Cardiac muscle cell (in vitro differentiated cells and primary cell): Measurements from ENCODE around the gene RNGTT. TPM values are rescaled to one million over a fixed set of nuclear protein-coding genes. Genes with fewer than 3 reads are reported as not detected.
"Not testable (repeated sequence)": the region's sequence is repeated elsewhere in the genome, so short reads cannot be mapped to it uniquely, and the experiment has no call there.

Experiments
- DNase-seq, 2 donors: peaks; one replicate each; pipeline versions ENCODE4 v3.0.0 to v3.0.0-alpha.2; 2010 to 2017; ENCODE audit warnings: low read depth in 1 of 2, low spot score in 1 of 2
- H3K27ac ChIP-seq: fragments of 200-600 bp; sonication (generic); 2 replicates; pipeline ENCODE4 v1.5.1; 2016
- H3K27me3 ChIP-seq: fragments of 200-600 bp; sonication (generic); 2 replicates; pipeline ENCODE4 v1.6.0; 2016; ENCODE audit warnings: control low read depth
- H3K36me3 ChIP-seq: fragments of 200-600 bp; sonication (generic); 2 replicates; pipeline ENCODE4 v1.5.1; 2016; ENCODE audit warnings: control low read depth
- H3K4me1 ChIP-seq: fragments of 200-600 bp; sonication (generic); 2 replicates; pipeline ENCODE4 v1.8.1; 2017; ENCODE audit warnings: low read depth, mild to moderate bottlenecking, mixed run types
- H3K4me3 ChIP-seq: fragments of 200-600 bp; sonication (generic); 2 replicates; pipeline ENCODE4 v1.5.1; 2016; ENCODE audit warnings: mild to moderate bottlenecking
- H3K9me3 ChIP-seq: fragments of 200-600 bp; sonication (generic); 2 replicates; pipeline ENCODE4 v1.5.1; 2017; ENCODE audit warnings: low read depth, mild to moderate bottlenecking, control low read depth
- CTCF ChIP-seq: IDR thresholded peaks from 2 replicates; pipeline ENCODE4 v1.5.1; 2012; ENCODE audit warnings: low read depth, mild to moderate bottlenecking, low read length
- polyA plus RNA-seq: library from polyadenylated mRNA; unstranded; fragments of >200 nt; fragmentation: Nextera tagmentation; extraction: Ambion mirVana; gene quantifications from 2 replicates; pipeline ENCODE4 v1.2.1, GENCODE V29; 2016
- total RNA-seq: library from RNA; depleted of rRNA; stranded (reverse); fragments of >200 nt; gene quantifications from 2 replicates; pipeline ENCODE4 v1.2.3, GENCODE V29; 2016

RNGTT gene
- total and polyA plus RNA-seq, 2 experiments from 2014 or later, result 10.9 to 12.5 TPM

- H3K4me3 ChIP-seq, result no peak overlapping the region
- no peaks in the 10 kb centered on the region for H3K9me3 ChIP-seq
- H3K27me3 ChIP-seq, result no peaks in the 10 kb centered on the region
- no peaks in the 10 kb centered on the region for H3K36me3 ChIP-seq
- H3K27ac ChIP-seq, result no peak overlapping the region
- no peak for TF ChIP-seq CTCF
- DNase-seq, result peak in 1 of 2 donors; percentile 82
- no peaks in the 10 kb centered on the region for H3K4me1 ChIP-seq
Measured at GRCh38 chr6:88989215-88989614, 25.8 kb upstream of the RNGTT start.

- Histone ChIP-seq H3K4me3 (no peak overlapping the region), H3K9me3 (no peaks in the 10 kb centered on the region), H3K27ac (no peak overlapping the region), H3K36me3 (no peaks in the 10 kb centered on the region), H3K27me3 (no peaks in the 10 kb centered on the region), H3K4me1 (no peaks in the 10 kb centered on the region)
- TF ChIP-seq CTCF, result no peak
- no peak for DNase-seq
Measured at GRCh38 chr6:88987922-88988321, 24.5 kb upstream of the RNGTT start.

GRCh38 chr6:88985901-88986300 is 22.5 kb upstream of the RNGTT start:
- no peak overlapping the region for H3K4me3 ChIP-seq
- no peaks in the 10 kb centered on the region for H3K9me3 ChIP-seq
- no peak overlapping the region for H3K27ac ChIP-seq
- no peak for DNase-seq
- H3K27me3 ChIP-seq, result peaks cover 4% of the 10 kb centered on the region
- no peak for TF ChIP-seq CTCF
- H3K4me1 ChIP-seq, result no peaks in the 10 kb centered on the region
- H3K36me3 ChIP-seq, result no peaks in the 10 kb centered on the region

- no peak overlapping the region for H3K27ac ChIP-seq
- H3K9me3 ChIP-seq, result no peaks in the 10 kb centered on the region
- H3K27me3 ChIP-seq, result peaks cover 17% of the 10 kb centered on the region
- H3K4me1 ChIP-seq, result no peaks in the 10 kb centered on the region
- no peak for DNase-seq
- no peak for TF ChIP-seq CTCF
- no peak overlapping the region for H3K4me3 ChIP-seq
- no peaks in the 10 kb centered on the region for H3K36me3 ChIP-seq
Measured at GRCh38 chr6:88984606-88985005, 21.2 kb upstream of the RNGTT start.

- H3K27ac ChIP-seq, result no peak overlapping the region
- no peak for DNase-seq
- no peaks in the 10 kb centered on the region for H3K9me3 ChIP-seq
- H3K27me3 ChIP-seq, result peaks cover 19% of the 10 kb centered on the region
- no peak for TF ChIP-seq CTCF
- no peaks in the 10 kb centered on the region for H3K36me3 ChIP-seq
- no peaks in the 10 kb centered on the region for H3K4me1 ChIP-seq
- no peak overlapping the region for H3K4me3 ChIP-seq
Measured at GRCh38 chr6:88984152-88984551, 20.7 kb upstream of the RNGTT start.

- Histone ChIP-seq H3K4me1 (no peaks in the 10 kb centered on the region), H3K27ac (no peak overlapping the region), H3K4me3 (no peak overlapping the region), H3K9me3 (no peaks in the 10 kb centered on the region), H3K27me3 (peaks cover 23% of the 10 kb centered on the region), H3K36me3 (no peaks in the 10 kb centered on the region)
- peak; percentile 48 to 74 for DNase-seq
- peak; percentile 78 for TF ChIP-seq CTCF
Measured at GRCh38 chr6:88983532-88983931, 20.1 kb upstream of the RNGTT start.

- not testable (repeated sequence) for H3K9me3 ChIP-seq, H3K4me3 ChIP-seq, H3K36me3 ChIP-seq, H3K4me1 ChIP-seq, DNase-seq, H3K27ac ChIP-seq
- peaks cover 23% of the 10 kb centered on the region for H3K27me3 ChIP-seq
Measured at GRCh38 chr6:88983129-88983528, 19.7 kb upstream of the RNGTT start.
